PC-3 (cell line): ENCODE measurements around the gene HAP1.

Source experiments
- CTCF ChIP-seq: fragments of 300-600 bp; sonication (generic); conservative IDR thresholded peaks from 2 replicates; pipeline ENCODE4 v1.5.1; 2017; ENCODE audit warnings: antibody characterized with exemption, low read depth, mild to moderate bottlenecking, low read length
- EZH2 ChIP-seq: fragments of 300-600 bp; sonication (generic); IDR thresholded peaks from one replicate; pipeline ENCODE4 v1.6.1; 2017; ENCODE audit warnings: antibody characterized with exemption, mild to moderate bottlenecking, low read length; ENCODE audit not compliant: unreplicated experiment
- EZH2phosphoT487 ChIP-seq: fragments of 300-600 bp; sonication (generic); IDR thresholded peaks from 2 replicates; pipeline ENCODE4 v1.6.1; 2018; ENCODE audit warnings: mild to moderate bottlenecking, antibody characterized with exemption, low read length, borderline replicate concordance

- TF ChIP-seq CTCF: no peak
- no peak for TF ChIP-seq EZH2
- no peak for TF ChIP-seq EZH2phosphoT487
Measured at GRCh38 chr17:41751288-41751687, 16.8 kb upstream of the HAP1 start.
